ENCODE results near the gene MCUB. TPM values are rescaled to one million over a fixed set of nuclear protein-coding genes. Genes with fewer than 3 reads are reported as not detected.

The MCUB gene
- total RNA-seq, 1 experiment from 2014 or later = 24.1 TPM

- ATAC-seq = no peak
- TF ChIP-seq, protein P1, sequence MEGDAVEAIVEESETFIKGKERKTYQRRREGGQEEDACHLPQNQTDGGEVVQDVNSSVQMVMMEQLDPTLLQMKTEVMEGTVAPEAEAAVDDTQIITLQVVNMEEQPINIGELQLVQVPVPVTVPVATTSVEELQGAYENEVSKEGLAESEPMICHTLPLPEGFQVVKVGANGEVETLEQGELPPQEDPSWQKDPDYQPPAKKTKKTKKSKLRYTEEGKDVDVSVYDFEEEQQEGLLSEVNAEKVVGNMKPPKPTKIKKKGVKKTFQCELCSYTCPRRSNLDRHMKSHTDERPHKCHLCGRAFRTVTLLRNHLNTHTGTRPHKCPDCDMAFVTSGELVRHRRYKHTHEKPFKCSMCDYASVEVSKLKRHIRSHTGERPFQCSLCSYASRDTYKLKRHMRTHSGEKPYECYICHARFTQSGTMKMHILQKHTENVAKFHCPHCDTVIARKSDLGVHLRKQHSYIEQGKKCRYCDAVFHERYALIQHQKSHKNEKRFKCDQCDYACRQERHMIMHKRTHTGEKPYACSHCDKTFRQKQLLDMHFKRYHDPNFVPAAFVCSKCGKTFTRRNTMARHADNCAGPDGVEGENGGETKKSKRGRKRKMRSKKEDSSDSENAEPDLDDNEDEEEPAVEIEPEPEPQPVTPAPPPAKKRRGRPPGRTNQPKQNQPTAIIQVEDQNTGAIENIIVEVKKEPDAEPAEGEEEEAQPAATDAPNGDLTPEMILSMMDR (IDR thresholded peaks at IDR 0.05) = no peak
- no peak for TF ChIP-seq TCF7L2 (IDR thresholded peaks at IDR 0.05; ENCODE audit: low read depth, low read length)
- Histone ChIP-seq H3K36me3 (ENCODE audit: control insufficient read depth, insufficient read depth, low read length) (no peaks in the 10 kb centered on the region; the same call in 1 of the 2 replicates), H3K27ac (ENCODE audit: low read length) (no peak overlapping the region), H3K9me3 (ENCODE audit: control insufficient read depth, insufficient read depth, low read depth, low read length) (no peaks in the 10 kb centered on the region), H3K4me1 (ENCODE audit: control insufficient read depth, insufficient read depth, low read length) (no peaks in the 10 kb centered on the region), H3K27me3 (ENCODE audit: control insufficient read depth, insufficient read depth, low read length) (no peaks in the 10 kb centered on the region), H3K4me3 (ENCODE audit: low read depth in 2 of 2, low read length in 2 of 2) (no peak overlapping the region)
- no peak for DNase-seq (ENCODE audit: low read depth, low spot score)
- no TSS peak for BruUV-seq (replicated peaks)
- ChIA-PET CTCF (no interaction called here), POLR2A (interaction anchor here (0.6 kb wide), 1 partner anchor 222 kb away, joined by 3 read pairs; no protein-coding TSS in a partner anchor)
- intact Hi-C loops (cut with micrococcal nuclease; ENCODE audit: unreplicated experiment) (no loop called here), in situ Hi-C loops (cut with HindIII; ENCODE audit: low pct_unique_long_range_greater_than_20kb, low sequenced_read_pairs) (no loop called here)
Observed at GRCh38 chr4:109691411-109691920, 131.4 kb downstream of the MCUB start.

DNA sequence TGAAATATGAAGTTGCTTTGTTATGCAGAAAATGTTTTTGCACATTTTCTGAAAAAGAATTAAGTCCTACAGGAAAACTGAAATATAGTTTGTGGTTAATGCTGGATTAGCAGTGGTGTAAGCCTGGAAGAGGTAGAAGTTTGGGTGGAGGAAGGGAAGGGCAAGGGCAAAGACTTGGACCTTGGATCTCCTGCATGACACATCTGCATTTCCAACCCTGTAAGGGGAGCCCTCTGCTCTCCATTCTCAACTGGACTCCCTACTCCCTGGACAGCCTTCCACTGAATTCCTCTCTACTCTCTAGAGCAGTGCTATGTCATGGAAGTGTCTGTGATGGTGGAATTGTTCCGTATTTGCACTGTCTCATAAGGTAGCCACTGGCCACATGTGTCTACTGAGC lies 138.6 kb downstream of the MCUB start:
- Histone ChIP-seq H3K9me3 (ENCODE audit: control insufficient read depth, insufficient read depth, low read depth, low read length) (no peaks in the 10 kb centered on the region), H3K27me3 (ENCODE audit: control insufficient read depth, insufficient read depth, low read length) (no peaks in the 10 kb centered on the region), H3K4me3 (ENCODE audit: low read depth in 2 of 2, low read length in 2 of 2) (no peak overlapping the region), H3K27ac (ENCODE audit: low read length) (no peak overlapping the region), H3K36me3 (ENCODE audit: control insufficient read depth, insufficient read depth, low read length) (no peaks in the 10 kb centered on the region), H3K4me1 (ENCODE audit: control insufficient read depth, insufficient read depth, low read length) (peaks cover 8% of the 10 kb centered on the region; the same call in 1 of the 2 replicates)
- no TSS peak for BruUV-seq (replicated peaks)
- ATAC-seq (no peak), DNase-seq (ENCODE audit: low read depth, low spot score) (no peak)
- intact Hi-C loops (cut with micrococcal nuclease; ENCODE audit: unreplicated experiment) = no loop called here
- TF ChIP-seq TCF7L2 (IDR thresholded peaks at IDR 0.05; ENCODE audit: low read depth, low read length) = no peak
- CTCF ChIA-PET = no interaction called here
- POLR2A ChIA-PET = no interaction called here
- in situ Hi-C loops (cut with HindIII; ENCODE audit: low pct_unique_long_range_greater_than_20kb, low sequenced_read_pairs) = no loop called here

GRCh38 chr4:109699553-109700225 lies 139.6 kb downstream of the MCUB start:
- Histone ChIP-seq H3K4me1 (ENCODE audit: control insufficient read depth, insufficient read depth, low read length) (peaks cover 13% of the 10 kb centered on the region), H3K36me3 (ENCODE audit: control insufficient read depth, insufficient read depth, low read length) (no peaks in the 10 kb centered on the region), H3K27me3 (ENCODE audit: control insufficient read depth, insufficient read depth, low read length) (no peaks in the 10 kb centered on the region), H3K27ac (ENCODE audit: low read length) (no peak overlapping the region), H3K4me3 (ENCODE audit: low read depth in 2 of 2, low read length in 2 of 2) (no peak overlapping the region), H3K9me3 (ENCODE audit: control insufficient read depth, insufficient read depth, low read depth, low read length) (no peaks in the 10 kb centered on the region)
- ChIA-PET POLR2A (interaction anchor here (0.7 kb wide), 1 partner anchor 128 kb away, joined by 3 read pairs; no protein-coding TSS in a partner anchor), CTCF (no interaction called here)
- in situ Hi-C loops (cut with HindIII; ENCODE audit: low pct_unique_long_range_greater_than_20kb, low sequenced_read_pairs) (no loop called here), intact Hi-C loops (cut with micrococcal nuclease; ENCODE audit: unreplicated experiment) (loop anchor here (5.0 to 10.0 kb wide), 2 partner anchors 103 to 135 kb away; partner anchors contain the start of genes CFI and MCUB)
- BruUV-seq (replicated peaks) = no TSS peak
- no peak for ATAC-seq
- TF ChIP-seq SIN3A (IDR thresholded peaks at IDR 0.05; ENCODE audit: borderline replicate concordance, insufficient read depth, low read depth, low read length) = no peak
- TF ChIP-seq REST (IDR thresholded peaks at IDR 0.05; ENCODE audit: insufficient read depth in 1 of 2, low read depth in 2 of 2, low read length in 1 of 2) = no peak
- TF ChIP-seq, protein P1 (IDR thresholded peaks at IDR 0.05) = no peak
- TF ChIP-seq POLR2AphosphoS5 (IDR thresholded peaks at IDR 0.05; ENCODE audit: low read depth, low read length) = no peak
- no peak for TF ChIP-seq TCF7L2 (IDR thresholded peaks at IDR 0.05; ENCODE audit: low read depth, low read length)
- no peak for DNase-seq (ENCODE audit: low read depth, low spot score)
